H9 (cell line): ENCODE results near the gene BCAS1. TPM values are rescaled to one million over a fixed set of nuclear protein-coding genes. Genes with fewer than 3 reads are reported as not detected.

Experiments
- DNase-seq: peaks from one replicate; pipeline ENCODE4 v3.0.0-alpha.2; 2017
- H2AFZ ChIP-seq: one replicate; pipeline ENCODE4 v1.6.1; 2013; ENCODE audit warnings: mild to moderate bottlenecking, low read length, control low read depth, moderate library complexity
- H2AK5ac ChIP-seq: 2 replicates; pipeline ENCODE4 v1.6.1; 2013; ENCODE audit warnings: low read length, control low read depth, mixed read lengths; ENCODE audit not compliant: insufficient read length
- H2BK120ac ChIP-seq: one replicate; pipeline ENCODE4 v1.6.1; 2013; ENCODE audit warnings: low read depth, mild to moderate bottlenecking, low read length, control low read depth, inconsistent platforms; ENCODE audit not compliant: poor library complexity, severe bottlenecking
- H2BK12ac ChIP-seq: 2 replicates; pipeline ENCODE4 v1.6.1; 2013; ENCODE audit warnings: low read length, control low read depth, mixed read lengths, low read depth; ENCODE audit not compliant: insufficient read length
- H2BK15ac ChIP-seq: 2 replicates; pipeline ENCODE4 v1.6.1; 2013; ENCODE audit warnings: low read depth, low read length, control low read depth
- H2BK20ac ChIP-seq: one replicate; pipeline ENCODE4 v1.6.1; 2013; ENCODE audit warnings: low read depth, mild to moderate bottlenecking, low read length, control low read depth, inconsistent platforms; ENCODE audit not compliant: poor library complexity, severe bottlenecking
- H2BK5ac ChIP-seq: 2 replicates; pipeline ENCODE4 v1.6.1; 2013; ENCODE audit warnings: low read length, control low read depth, mixed read lengths; ENCODE audit not compliant: insufficient read length
- H3K14ac ChIP-seq: 2 replicates; pipeline ENCODE4 v1.6.1; 2013; ENCODE audit warnings: low read length, control low read depth; ENCODE audit not compliant: insufficient read depth
- H3K18ac ChIP-seq: 2 replicates; pipeline ENCODE4 v1.6.1; 2013; ENCODE audit warnings: low read depth, mild to moderate bottlenecking, mixed read lengths, low read length, control low read depth; ENCODE audit not compliant: insufficient read length
- H3K23ac ChIP-seq: 2 replicates; pipeline ENCODE4 v1.6.1; 2013; ENCODE audit warnings: low read length, control low read depth, mixed read lengths, low read depth; ENCODE audit not compliant: insufficient read length
- H3K23me2 ChIP-seq: 2 replicates; pipeline ENCODE4 v1.6.1; 2013; ENCODE audit warnings: low read depth, mild to moderate bottlenecking, mixed read lengths, low read length, control low read depth; ENCODE audit not compliant: insufficient read length, poor library complexity, severe bottlenecking
- H3K27ac ChIP-seq: 2 replicates; pipeline ENCODE4 v1.5.1; 2013; ENCODE audit warnings: low read length, control low read depth, mixed read lengths, low read depth; ENCODE audit not compliant: insufficient read length
- H3K27me3 ChIP-seq: 2 replicates; pipeline ENCODE4 v1.6.1; 2013; ENCODE audit warnings: low read length, control low read depth, inconsistent platforms; ENCODE audit not compliant: insufficient read depth
- H3K4ac ChIP-seq: 2 replicates; pipeline ENCODE4 v1.6.1; 2013; ENCODE audit warnings: low read depth, mild to moderate bottlenecking, control low read depth, inconsistent platforms, low read length, moderate library complexity
- H3K4me1 ChIP-seq: 2 replicates; pipeline ENCODE4 v1.6.1; 2013; ENCODE audit warnings: low read length, control low read depth, inconsistent platforms; ENCODE audit not compliant: insufficient read depth
- H3K4me2 ChIP-seq: 2 replicates; pipeline ENCODE4 v1.6.1; 2013; ENCODE audit warnings: low read length, control low read depth, mixed read lengths; ENCODE audit not compliant: insufficient read length, insufficient read depth
- H3K56ac ChIP-seq: 2 replicates; pipeline ENCODE4 v1.6.1; 2013; ENCODE audit warnings: low read depth, mild to moderate bottlenecking, mixed read lengths, low read length, control low read depth; ENCODE audit not compliant: insufficient read length
- H3K79me1 ChIP-seq: 2 replicates; pipeline ENCODE4 v1.6.1; 2013; ENCODE audit warnings: low read depth, mild to moderate bottlenecking, moderate library complexity, low read length, control low read depth, inconsistent platforms; ENCODE audit not compliant: insufficient read depth, poor library complexity, severe bottlenecking
- H3K79me2 ChIP-seq: 2 replicates; pipeline ENCODE4 v1.6.1; 2013; ENCODE audit warnings: low read length, control low read depth, inconsistent platforms; ENCODE audit not compliant: insufficient read depth
- H3K9ac ChIP-seq: 2 replicates; pipeline ENCODE4 v1.6.1; 2013; ENCODE audit warnings: low read length, control low read depth, mixed read lengths; ENCODE audit not compliant: insufficient read length; ENCODE audit errors: extremely low read depth
- H3K9me3 ChIP-seq: one replicate; pipeline ENCODE4 v1.6.1; 2013; ENCODE audit warnings: low read depth, low read length, inconsistent platforms; ENCODE audit not compliant: control insufficient read depth
- H3T11ph ChIP-seq: one replicate; pipeline ENCODE4 v1.6.1; 2013; ENCODE audit warnings: mild to moderate bottlenecking, low read length, control low read depth, inconsistent platforms
- H4K20me1 ChIP-seq: one replicate; pipeline ENCODE4 v1.6.1; 2013; ENCODE audit not compliant: control insufficient read depth, insufficient read length, insufficient read depth
- H4K5ac ChIP-seq: 2 replicates; pipeline ENCODE4 v1.6.1; 2013; ENCODE audit warnings: low read depth, mild to moderate bottlenecking, mixed read lengths, low read length, control low read depth; ENCODE audit not compliant: insufficient read length
- H4K8ac ChIP-seq: replicated peaks from 2 replicates; pipeline ENCODE4 v1.6.1; 2013; ENCODE audit warnings: low read length, control low read depth, mixed read lengths, low read depth; ENCODE audit not compliant: insufficient read length
- H4K91ac ChIP-seq: 2 replicates; pipeline ENCODE4 v1.6.1; 2013; ENCODE audit warnings: low read depth, mild to moderate bottlenecking, moderate library complexity, mixed read lengths, low read length, control low read depth; ENCODE audit not compliant: insufficient read length
- H3K27ac Mint-ChIP-seq, 3 experiments: 2 replicates in 2 of 3; 3 replicates in 1 of 3; pipeline ENCODE4 v1.8.0; 2020 to 2021; ENCODE audit warnings: mixed read lengths in 3 of 3, mild to moderate bottlenecking in 1 of 3, moderate library complexity in 1 of 3
- H3K27me3 Mint-ChIP-seq: 2 replicates; pipeline ENCODE4 v1.8.0; 2021; ENCODE audit warnings: low read depth, mild to moderate bottlenecking, moderate library complexity, mixed read lengths
- H3K36me3 Mint-ChIP-seq, 3 experiments: 2 replicates in 2 of 3; 3 replicates in 1 of 3; pipeline ENCODE4 v1.8.0; 2020 to 2021; ENCODE audit warnings: low read depth in 3 of 3, mixed read lengths in 3 of 3; ENCODE audit not compliant: insufficient read depth in 1 of 3
- H3K4me1 Mint-ChIP-seq, 2 experiments: 2 replicates each; pipeline ENCODE4 v1.8.0; 2020; ENCODE audit warnings: mixed read lengths in 2 of 2
- H3K4me3 Mint-ChIP-seq, 2 experiments: 2 replicates in 1 of 2; 3 replicates in 1 of 2; pipeline ENCODE4 v1.8.0; 2020 to 2021; ENCODE audit warnings: mild to moderate bottlenecking in 2 of 2, mixed read lengths in 2 of 2, moderate library complexity in 1 of 2
- H3K9me3 Mint-ChIP-seq, 2 experiments: 2 replicates in 1 of 2; 3 replicates in 1 of 2; pipeline ENCODE4 v1.8.0; 2020; ENCODE audit warnings: mild to moderate bottlenecking in 2 of 2, mixed read lengths in 2 of 2, moderate library complexity in 1 of 2
- WGBS: extraction: QIAGEN DNeasy Blood & Tissue Kit; methylation state at CpG from one replicate; pipeline ENCODE4 v1.1.7; 2013; ENCODE audit warnings: missing lambda C conversion rate, low lambda C conversion rate, mixed read lengths; ENCODE audit not compliant: insufficient read length; ENCODE audit errors: extremely low coverage; 5-methylcytosine and 5-hydroxymethylcytosine counted together
- total RNA-seq: library from RNA; stranded (reverse); gene quantifications from 2 replicates; pipeline ENCODE4 v1.2.1, GENCODE V29; 2021
- TF ChIP-seq, protein P1 (sequence below): fragments of 200-600 bp; sonication (generic); conservative IDR thresholded peaks from 3 replicates; pipeline ENCODE4 v1.8.0; 2021; ENCODE audit warnings: antibody characterized with exemption, mild to moderate bottlenecking

Gene BCAS1
- total RNA-seq, 1 experiment from 2014 or later: 0.15 TPM

DNA sequence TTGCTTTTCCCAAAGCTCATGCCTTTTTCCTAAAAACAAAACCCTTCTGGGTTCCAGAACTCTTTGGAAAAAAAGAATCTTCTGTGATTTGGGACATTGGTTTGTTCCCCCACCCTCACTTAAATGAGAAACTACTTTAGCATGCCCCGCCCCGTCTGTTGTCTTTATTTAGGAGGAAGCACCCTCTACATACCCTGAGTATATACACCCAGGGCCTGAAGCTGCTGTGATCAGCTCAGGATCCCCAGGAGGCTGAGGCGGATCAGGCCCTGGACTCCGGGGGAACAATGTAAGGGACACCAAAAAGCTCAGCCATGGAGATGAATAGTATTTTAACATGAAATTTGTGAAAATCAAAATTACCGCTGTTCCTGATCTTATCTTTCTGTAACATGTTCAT is 1.4 kb downstream of the BCAS1 start:
- peak overlapping the region in 2 of 3 experiments; percentile 53 to 59; a peak in 4 of 7 replicates for H3K27ac Mint-ChIP-seq
- H2AK5ac ChIP-seq: no peak overlapping the region
- H3K79me1 ChIP-seq: no peaks in the 10 kb centered on the region
- no peaks in the 10 kb centered on the region for H3K9me3 Mint-ChIP-seq
- H2BK20ac ChIP-seq: no peak overlapping the region
- no peak overlapping the region for H4K5ac ChIP-seq
- TF ChIP-seq, protein P1, sequence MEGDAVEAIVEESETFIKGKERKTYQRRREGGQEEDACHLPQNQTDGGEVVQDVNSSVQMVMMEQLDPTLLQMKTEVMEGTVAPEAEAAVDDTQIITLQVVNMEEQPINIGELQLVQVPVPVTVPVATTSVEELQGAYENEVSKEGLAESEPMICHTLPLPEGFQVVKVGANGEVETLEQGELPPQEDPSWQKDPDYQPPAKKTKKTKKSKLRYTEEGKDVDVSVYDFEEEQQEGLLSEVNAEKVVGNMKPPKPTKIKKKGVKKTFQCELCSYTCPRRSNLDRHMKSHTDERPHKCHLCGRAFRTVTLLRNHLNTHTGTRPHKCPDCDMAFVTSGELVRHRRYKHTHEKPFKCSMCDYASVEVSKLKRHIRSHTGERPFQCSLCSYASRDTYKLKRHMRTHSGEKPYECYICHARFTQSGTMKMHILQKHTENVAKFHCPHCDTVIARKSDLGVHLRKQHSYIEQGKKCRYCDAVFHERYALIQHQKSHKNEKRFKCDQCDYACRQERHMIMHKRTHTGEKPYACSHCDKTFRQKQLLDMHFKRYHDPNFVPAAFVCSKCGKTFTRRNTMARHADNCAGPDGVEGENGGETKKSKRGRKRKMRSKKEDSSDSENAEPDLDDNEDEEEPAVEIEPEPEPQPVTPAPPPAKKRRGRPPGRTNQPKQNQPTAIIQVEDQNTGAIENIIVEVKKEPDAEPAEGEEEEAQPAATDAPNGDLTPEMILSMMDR: no peak
- H3K23me2 ChIP-seq: no peaks in the 10 kb centered on the region
- no peaks in the 10 kb centered on the region for H3K9me3 ChIP-seq
- peaks cover 43 to 46% of the 10 kb centered on the region in 2 experiments for H3K4me1 Mint-ChIP-seq
- DNase-seq: no peak
- H2BK15ac ChIP-seq: no peak overlapping the region
- no peak overlapping the region for H3K4me2 ChIP-seq
- H3K18ac ChIP-seq: no peak overlapping the region
- WGBS: no CpG with 5 or more reads among the region's 5 CpGs
- H2BK12ac ChIP-seq: no peak overlapping the region
- H3K56ac ChIP-seq: no peak overlapping the region
- H2BK5ac ChIP-seq: no peak overlapping the region
- H3T11ph ChIP-seq: no peak overlapping the region
- no peaks in the 10 kb centered on the region for H3K79me2 ChIP-seq
- no peak overlapping the region for H3K9ac ChIP-seq
- H4K20me1 ChIP-seq: no peaks in the 10 kb centered on the region
- H2AFZ ChIP-seq: no peak overlapping the region
- no peak overlapping the region for H2BK120ac ChIP-seq
- no peak overlapping the region for H3K4ac ChIP-seq
- H3K27me3 ChIP-seq: no peaks in the 10 kb centered on the region
- no peak overlapping the region for H3K27ac ChIP-seq
- H3K4me3 Mint-ChIP-seq: peak overlapping the region in 1 of 2 experiments; percentile 34; a peak in 1 of 5 replicates
- H3K14ac ChIP-seq: no peak overlapping the region
- no peak overlapping the region for H4K8ac ChIP-seq
- no peak overlapping the region for H4K91ac ChIP-seq
- peaks cover 10% of the 10 kb centered on the region; the same call in 1 of the 2 replicates for H3K4me1 ChIP-seq
- no peaks in the 10 kb centered on the region for H3K27me3 Mint-ChIP-seq
- no peak overlapping the region for H3K23ac ChIP-seq
- no peaks in the 10 kb centered on the region; a peak in 1 of 7 replicates for H3K36me3 Mint-ChIP-seq
